ENCODE measurements around the gene HCN4. TPM values are rescaled to one million over a fixed set of nuclear protein-coding genes. Genes with fewer than 3 reads are reported as not detected.

HCN4 gene
- total and polyA plus RNA-seq, 4 donors: not detected

DNA sequence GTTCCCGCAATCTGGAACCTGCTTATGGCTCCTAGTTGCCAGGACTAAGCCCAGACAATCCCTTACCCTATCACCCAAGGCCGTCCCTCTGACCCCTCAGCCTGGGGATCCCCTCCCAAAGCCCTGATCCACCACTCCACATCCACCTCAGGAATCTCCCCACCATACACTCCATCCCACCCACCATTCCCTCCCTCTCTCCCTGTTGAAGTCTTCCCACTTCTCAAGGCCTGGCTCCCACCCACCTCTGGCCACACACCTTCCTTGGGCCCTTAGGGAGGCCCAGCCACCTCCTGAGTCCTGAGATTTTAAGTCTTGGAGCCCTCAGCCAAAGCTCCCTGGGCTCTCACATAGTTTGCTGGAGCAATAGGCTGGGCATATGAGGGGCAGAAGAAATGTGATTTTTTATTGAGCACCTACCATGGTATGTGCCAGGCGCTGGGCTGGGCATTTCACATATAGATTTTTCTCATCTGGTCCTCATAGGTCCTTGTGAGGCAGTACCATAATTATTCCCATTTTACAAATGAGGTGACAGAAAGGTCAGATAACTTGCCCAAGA is 48.1 kb downstream of the HCN4 start:
- Histone ChIP-seq H3K9me3 (ENCODE audit: control insufficient read depth in 4 of 4, low read length in 3 of 4) (no peaks in the 10 kb centered on the region), H3K4me3 (ENCODE audit: low read depth in 1 of 3, low read length in 3 of 3) (no peak overlapping the region), H3K4me1 (ENCODE audit: control insufficient read depth in 4 of 4, insufficient read depth in 4 of 4, low read length in 3 of 4) (no peaks in the 10 kb centered on the region), H3K27ac (ENCODE audit: low read depth in 1 of 2, low read length in 2 of 2) (no peak overlapping the region), H3K27me3 (ENCODE audit: control insufficient read depth in 4 of 4, insufficient read depth in 4 of 4, low read length in 3 of 4) (peaks cover 0 to 6% (median 0%) of the 10 kb centered on the region in 4 donors), H3K9ac (ENCODE audit: low read depth in 1 of 2, low read length in 2 of 2) (no peak overlapping the region), H3K36me3 (ENCODE audit: control insufficient read depth in 4 of 4, insufficient read depth in 3 of 4, low read depth in 1 of 4, low read length in 3 of 4) (no peaks in the 10 kb centered on the region)
- 97% methylated on average over 3 of the region's 3 CpGs for whole genome bisulfite sequencing
- DNase-seq (ENCODE audit: low spot score): no peak
- no peak for TF ChIP-seq FOXA1 (IDR thresholded peaks at IDR 0.05)
- no peak for TF ChIP-seq EGR1 (IDR thresholded peaks at IDR 0.05; ENCODE audit: low read depth in 2 of 2)
- TF ChIP-seq SP1 (IDR thresholded peaks at IDR 0.05): no peak
- TF ChIP-seq TAF1 (conservative IDR thresholded peaks at IDR 0.05): no peak
- no peak for TF ChIP-seq NR2F2 (IDR thresholded peaks at IDR 0.05)
- no peak for TF ChIP-seq YY1 (IDR thresholded peaks at IDR 0.05)
- TF ChIP-seq, protein P1, sequence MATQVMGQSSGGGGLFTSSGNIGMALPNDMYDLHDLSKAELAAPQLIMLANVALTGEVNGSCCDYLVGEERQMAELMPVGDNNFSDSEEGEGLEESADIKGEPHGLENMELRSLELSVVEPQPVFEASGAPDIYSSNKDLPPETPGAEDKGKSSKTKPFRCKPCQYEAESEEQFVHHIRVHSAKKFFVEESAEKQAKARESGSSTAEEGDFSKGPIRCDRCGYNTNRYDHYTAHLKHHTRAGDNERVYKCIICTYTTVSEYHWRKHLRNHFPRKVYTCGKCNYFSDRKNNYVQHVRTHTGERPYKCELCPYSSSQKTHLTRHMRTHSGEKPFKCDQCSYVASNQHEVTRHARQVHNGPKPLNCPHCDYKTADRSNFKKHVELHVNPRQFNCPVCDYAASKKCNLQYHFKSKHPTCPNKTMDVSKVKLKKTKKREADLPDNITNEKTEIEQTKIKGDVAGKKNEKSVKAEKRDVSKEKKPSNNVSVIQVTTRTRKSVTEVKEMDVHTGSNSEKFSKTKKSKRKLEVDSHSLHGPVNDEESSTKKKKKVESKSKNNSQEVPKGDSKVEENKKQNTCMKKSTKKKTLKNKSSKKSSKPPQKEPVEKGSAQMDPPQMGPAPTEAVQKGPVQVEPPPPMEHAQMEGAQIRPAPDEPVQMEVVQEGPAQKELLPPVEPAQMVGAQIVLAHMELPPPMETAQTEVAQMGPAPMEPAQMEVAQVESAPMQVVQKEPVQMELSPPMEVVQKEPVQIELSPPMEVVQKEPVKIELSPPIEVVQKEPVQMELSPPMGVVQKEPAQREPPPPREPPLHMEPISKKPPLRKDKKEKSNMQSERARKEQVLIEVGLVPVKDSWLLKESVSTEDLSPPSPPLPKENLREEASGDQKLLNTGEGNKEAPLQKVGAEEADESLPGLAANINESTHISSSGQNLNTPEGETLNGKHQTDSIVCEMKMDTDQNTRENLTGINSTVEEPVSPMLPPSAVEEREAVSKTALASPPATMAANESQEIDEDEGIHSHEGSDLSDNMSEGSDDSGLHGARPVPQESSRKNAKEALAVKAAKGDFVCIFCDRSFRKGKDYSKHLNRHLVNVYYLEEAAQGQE (IDR thresholded peaks at IDR 0.05): no peak
- no peak for TF ChIP-seq JUND (IDR thresholded peaks at IDR 0.05)
- TF ChIP-seq, protein P2, sequence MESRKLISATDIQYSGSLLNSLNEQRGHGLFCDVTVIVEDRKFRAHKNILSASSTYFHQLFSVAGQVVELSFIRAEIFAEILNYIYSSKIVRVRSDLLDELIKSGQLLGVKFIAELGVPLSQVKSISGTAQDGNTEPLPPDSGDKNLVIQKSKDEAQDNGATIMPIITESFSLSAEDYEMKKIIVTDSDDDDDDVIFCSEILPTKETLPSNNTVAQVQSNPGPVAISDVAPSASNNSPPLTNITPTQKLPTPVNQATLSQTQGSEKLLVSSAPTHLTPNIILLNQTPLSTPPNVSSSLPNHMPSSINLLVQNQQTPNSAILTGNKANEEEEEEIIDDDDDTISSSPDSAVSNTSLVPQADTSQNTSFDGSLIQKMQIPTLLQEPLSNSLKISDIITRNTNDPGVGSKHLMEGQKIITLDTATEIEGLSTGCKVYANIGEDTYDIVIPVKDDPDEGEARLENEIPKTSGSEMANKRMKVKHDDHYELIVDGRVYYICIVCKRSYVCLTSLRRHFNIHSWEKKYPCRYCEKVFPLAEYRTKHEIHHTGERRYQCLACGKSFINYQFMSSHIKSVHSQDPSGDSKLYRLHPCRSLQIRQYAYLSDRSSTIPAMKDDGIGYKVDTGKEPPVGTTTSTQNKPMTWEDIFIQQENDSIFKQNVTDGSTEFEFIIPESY (IDR thresholded peaks at IDR 0.05): no peak
- TF ChIP-seq, protein P3, sequence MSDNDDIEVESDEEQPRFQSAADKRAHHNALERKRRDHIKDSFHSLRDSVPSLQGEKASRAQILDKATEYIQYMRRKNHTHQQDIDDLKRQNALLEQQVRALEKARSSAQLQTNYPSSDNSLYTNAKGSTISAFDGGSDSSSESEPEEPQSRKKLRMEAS (IDR thresholded peaks at IDR 0.05): no peak
- TF ChIP-seq RAD21 (IDR thresholded peaks at IDR 0.05): no peak
- TF ChIP-seq, protein P4, sequence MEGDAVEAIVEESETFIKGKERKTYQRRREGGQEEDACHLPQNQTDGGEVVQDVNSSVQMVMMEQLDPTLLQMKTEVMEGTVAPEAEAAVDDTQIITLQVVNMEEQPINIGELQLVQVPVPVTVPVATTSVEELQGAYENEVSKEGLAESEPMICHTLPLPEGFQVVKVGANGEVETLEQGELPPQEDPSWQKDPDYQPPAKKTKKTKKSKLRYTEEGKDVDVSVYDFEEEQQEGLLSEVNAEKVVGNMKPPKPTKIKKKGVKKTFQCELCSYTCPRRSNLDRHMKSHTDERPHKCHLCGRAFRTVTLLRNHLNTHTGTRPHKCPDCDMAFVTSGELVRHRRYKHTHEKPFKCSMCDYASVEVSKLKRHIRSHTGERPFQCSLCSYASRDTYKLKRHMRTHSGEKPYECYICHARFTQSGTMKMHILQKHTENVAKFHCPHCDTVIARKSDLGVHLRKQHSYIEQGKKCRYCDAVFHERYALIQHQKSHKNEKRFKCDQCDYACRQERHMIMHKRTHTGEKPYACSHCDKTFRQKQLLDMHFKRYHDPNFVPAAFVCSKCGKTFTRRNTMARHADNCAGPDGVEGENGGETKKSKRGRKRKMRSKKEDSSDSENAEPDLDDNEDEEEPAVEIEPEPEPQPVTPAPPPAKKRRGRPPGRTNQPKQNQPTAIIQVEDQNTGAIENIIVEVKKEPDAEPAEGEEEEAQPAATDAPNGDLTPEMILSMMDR (IDR thresholded peaks at IDR 0.05; ENCODE audit: low read depth, low read length, missing input control): no peak
- TF ChIP-seq RXRA (IDR thresholded peaks at IDR 0.05): no peak
- TF ChIP-seq GABPA (IDR thresholded peaks at IDR 0.05 in 1 of 2, conservative IDR thresholded peaks at IDR 0.05 in 1 of 2): no peak
